Fibroblast of mammary gland (primary cell): Measurements from ENCODE around the gene HIVEP3.

ENCODE experiments used
- DNase-seq: peaks from one replicate; pipeline ENCODE4 v3.0.0-alpha.2; 2010; ENCODE audit warnings: low read depth
- H3K4me3 ChIP-seq: 2 replicates; pipeline ENCODE4 v1.5.1; 2011; ENCODE audit warnings: low read depth, mild to moderate bottlenecking, low read length, moderate library complexity; ENCODE audit not compliant: control insufficient read depth
- CTCF ChIP-seq: conservative IDR thresholded peaks from 2 replicates; pipeline ENCODE4 v1.5.1; 2011; ENCODE audit warnings: low read depth, low read length, inconsistent platforms; ENCODE audit not compliant: control insufficient read depth, insufficient read depth

HIVEP3 gene

GRCh38 chr1:41882486-41882885 is 36.2 kb downstream of the HIVEP3 start:
- no peak overlapping the region for H3K4me3 ChIP-seq
- no peak for TF ChIP-seq CTCF
- no peak for DNase-seq

GRCh38 chr1:41882068-41882477 is 36.6 kb downstream of the HIVEP3 start:
- DNase-seq = no peak
- no peak overlapping the region for H3K4me3 ChIP-seq
- no peak for TF ChIP-seq CTCF

- no peak for TF ChIP-seq CTCF
- no peak overlapping the region for H3K4me3 ChIP-seq
- DNase-seq = peak; percentile 23
Measured at GRCh38 chr1:41880950-41881885, 37.5 kb downstream of the HIVEP3 start.

GRCh38 chr1:41880261-41880660 is 38.5 kb downstream of the HIVEP3 start:
- no peak overlapping the region for H3K4me3 ChIP-seq
- no peak for DNase-seq
- TF ChIP-seq CTCF = no peak

- no peak overlapping the region for H3K4me3 ChIP-seq
- DNase-seq = no peak
- TF ChIP-seq CTCF = no peak
Measured at GRCh38 chr1:41879617-41880016, 39.1 kb downstream of the HIVEP3 start.

GRCh38 chr1:41878911-41879310 is 39.8 kb downstream of the HIVEP3 start:
- no peak overlapping the region for H3K4me3 ChIP-seq
- DNase-seq = no peak
- TF ChIP-seq CTCF = no peak
